ENCODE results near the gene NUAK2.

GRCh38 chr1:205284420-205285144 lies 37.0 kb downstream of the NUAK2 start:
- TF ChIP-seq CTCF (conservative IDR thresholded peaks at IDR 0.05; ENCODE audit: low read depth, low read length) (no peak), EZH2 (IDR thresholded peaks at IDR 0.05; ENCODE audit: borderline replicate concordance, low read depth, low read length, poor library complexity, severe bottlenecking) (no peak)

Data from A673 (cell line).